HL-60 (cell line): ENCODE data around the gene MED13L.

Experiments
- DNase-seq, 2 experiments: peaks; one replicate each; pipeline ENCODE4 v3.0.0-alpha.2; 2010 to 2020; ENCODE audit warnings: low read depth in 1 of 2, low spot score in 1 of 2
- H3K27ac ChIP-seq: fragments of 250-450 bp; sonication (Bioruptor Pico); replicated peaks from 2 replicates; pipeline ENCODE4 v1.5.1; 2020; ENCODE audit warnings: mild to moderate bottlenecking, moderate library complexity
- H3K27me3 ChIP-seq: fragments of 250-450 bp; sonication (Bioruptor Pico); 2 replicates; pipeline ENCODE4 v1.5.1; 2021; ENCODE audit warnings: mild to moderate bottlenecking, moderate library complexity; ENCODE audit not compliant: insufficient read depth, poor library complexity, severe bottlenecking
- H3K4me3 ChIP-seq: replicated peaks from 2 replicates; pipeline ENCODE4 v1.5.1; 2011; ENCODE audit warnings: mild to moderate bottlenecking, control low read depth, low read length; ENCODE audit not compliant: insufficient read depth
- GABPA ChIP-seq: IDR thresholded peaks from 2 replicates; pipeline ENCODE4 v1.6.1; 2012; ENCODE audit warnings: low read depth
- POLR2AphosphoS5 ChIP-seq: IDR thresholded peaks from 2 replicates; pipeline ENCODE4 v1.6.1; 2012; ENCODE audit warnings: low read depth
- SPI1 ChIP-seq: IDR thresholded peaks from 2 replicates; pipeline ENCODE4 v1.6.1; 2012; ENCODE audit warnings: low read depth, mild to moderate bottlenecking, borderline replicate concordance
- TF ChIP-seq, protein P1 (sequence below): IDR thresholded peaks from one replicate; pipeline ENCODE4 v1.5.1; 2011; ENCODE audit warnings: low read length, control low read depth, inconsistent platforms; ENCODE audit not compliant: insufficient read depth
- TF ChIP-seq, protein P2 (sequence below): IDR thresholded peaks from 2 replicates; pipeline ENCODE4 v1.6.1; 2012; ENCODE audit warnings: low read depth; ENCODE audit not compliant: insufficient replicate concordance

MED13L gene

DNA sequence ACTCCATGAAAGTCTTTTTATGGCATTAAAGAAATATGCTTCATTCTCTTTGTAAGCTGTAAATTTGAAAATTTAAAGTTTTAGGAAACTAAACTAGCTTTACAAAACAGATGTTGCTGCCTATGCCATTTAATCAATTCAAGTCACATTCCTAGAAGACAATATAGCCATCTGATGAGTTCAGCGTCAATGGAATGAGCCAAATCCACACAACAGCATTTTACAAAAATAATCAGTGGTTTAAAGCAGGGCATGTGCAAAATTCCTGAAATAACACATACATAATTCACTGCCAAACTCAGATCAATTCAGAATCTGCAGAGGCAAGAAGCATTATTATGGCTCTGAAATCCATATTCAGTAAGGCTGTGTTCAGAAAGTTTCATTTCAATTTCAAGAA is 75.6 kb downstream of the MED13L start:
- H3K4me3 ChIP-seq = no peak overlapping the region
- no peaks in the 10 kb centered on the region for H3K27me3 ChIP-seq
- TF ChIP-seq, protein P1, sequence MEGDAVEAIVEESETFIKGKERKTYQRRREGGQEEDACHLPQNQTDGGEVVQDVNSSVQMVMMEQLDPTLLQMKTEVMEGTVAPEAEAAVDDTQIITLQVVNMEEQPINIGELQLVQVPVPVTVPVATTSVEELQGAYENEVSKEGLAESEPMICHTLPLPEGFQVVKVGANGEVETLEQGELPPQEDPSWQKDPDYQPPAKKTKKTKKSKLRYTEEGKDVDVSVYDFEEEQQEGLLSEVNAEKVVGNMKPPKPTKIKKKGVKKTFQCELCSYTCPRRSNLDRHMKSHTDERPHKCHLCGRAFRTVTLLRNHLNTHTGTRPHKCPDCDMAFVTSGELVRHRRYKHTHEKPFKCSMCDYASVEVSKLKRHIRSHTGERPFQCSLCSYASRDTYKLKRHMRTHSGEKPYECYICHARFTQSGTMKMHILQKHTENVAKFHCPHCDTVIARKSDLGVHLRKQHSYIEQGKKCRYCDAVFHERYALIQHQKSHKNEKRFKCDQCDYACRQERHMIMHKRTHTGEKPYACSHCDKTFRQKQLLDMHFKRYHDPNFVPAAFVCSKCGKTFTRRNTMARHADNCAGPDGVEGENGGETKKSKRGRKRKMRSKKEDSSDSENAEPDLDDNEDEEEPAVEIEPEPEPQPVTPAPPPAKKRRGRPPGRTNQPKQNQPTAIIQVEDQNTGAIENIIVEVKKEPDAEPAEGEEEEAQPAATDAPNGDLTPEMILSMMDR = no peak
- TF ChIP-seq, protein P2, sequence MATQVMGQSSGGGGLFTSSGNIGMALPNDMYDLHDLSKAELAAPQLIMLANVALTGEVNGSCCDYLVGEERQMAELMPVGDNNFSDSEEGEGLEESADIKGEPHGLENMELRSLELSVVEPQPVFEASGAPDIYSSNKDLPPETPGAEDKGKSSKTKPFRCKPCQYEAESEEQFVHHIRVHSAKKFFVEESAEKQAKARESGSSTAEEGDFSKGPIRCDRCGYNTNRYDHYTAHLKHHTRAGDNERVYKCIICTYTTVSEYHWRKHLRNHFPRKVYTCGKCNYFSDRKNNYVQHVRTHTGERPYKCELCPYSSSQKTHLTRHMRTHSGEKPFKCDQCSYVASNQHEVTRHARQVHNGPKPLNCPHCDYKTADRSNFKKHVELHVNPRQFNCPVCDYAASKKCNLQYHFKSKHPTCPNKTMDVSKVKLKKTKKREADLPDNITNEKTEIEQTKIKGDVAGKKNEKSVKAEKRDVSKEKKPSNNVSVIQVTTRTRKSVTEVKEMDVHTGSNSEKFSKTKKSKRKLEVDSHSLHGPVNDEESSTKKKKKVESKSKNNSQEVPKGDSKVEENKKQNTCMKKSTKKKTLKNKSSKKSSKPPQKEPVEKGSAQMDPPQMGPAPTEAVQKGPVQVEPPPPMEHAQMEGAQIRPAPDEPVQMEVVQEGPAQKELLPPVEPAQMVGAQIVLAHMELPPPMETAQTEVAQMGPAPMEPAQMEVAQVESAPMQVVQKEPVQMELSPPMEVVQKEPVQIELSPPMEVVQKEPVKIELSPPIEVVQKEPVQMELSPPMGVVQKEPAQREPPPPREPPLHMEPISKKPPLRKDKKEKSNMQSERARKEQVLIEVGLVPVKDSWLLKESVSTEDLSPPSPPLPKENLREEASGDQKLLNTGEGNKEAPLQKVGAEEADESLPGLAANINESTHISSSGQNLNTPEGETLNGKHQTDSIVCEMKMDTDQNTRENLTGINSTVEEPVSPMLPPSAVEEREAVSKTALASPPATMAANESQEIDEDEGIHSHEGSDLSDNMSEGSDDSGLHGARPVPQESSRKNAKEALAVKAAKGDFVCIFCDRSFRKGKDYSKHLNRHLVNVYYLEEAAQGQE = no peak
- no peak for TF ChIP-seq POLR2AphosphoS5
- H3K27ac ChIP-seq = no peak overlapping the region
- no peak for DNase-seq

DNA sequence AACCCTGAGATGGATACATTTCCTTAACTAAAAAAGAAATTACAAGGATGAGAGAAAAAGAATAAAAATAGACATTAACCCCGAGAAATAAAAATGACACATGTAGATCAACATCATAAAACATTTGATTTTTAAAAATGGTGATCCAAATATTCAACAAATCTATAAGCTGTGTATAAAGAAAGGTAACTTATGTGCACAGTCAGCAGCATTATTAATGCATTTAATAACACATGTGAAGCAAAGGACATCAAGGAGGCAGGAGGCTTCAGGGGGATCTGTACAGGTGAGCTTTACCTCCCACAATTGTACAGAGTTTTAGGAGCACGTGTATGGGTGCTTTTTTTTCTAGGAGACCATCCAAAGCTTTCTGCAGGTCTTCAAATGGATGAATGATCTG is 76.1 kb downstream of the MED13L start:
- no peak for DNase-seq
- Histone ChIP-seq H3K27ac (no peak overlapping the region), H3K4me3 (no peak overlapping the region), H3K27me3 (no peaks in the 10 kb centered on the region)
- TF ChIP-seq POLR2AphosphoS5 = no peak
- TF ChIP-seq GABPA = no peak
- TF ChIP-seq, protein P2 = no peak
- TF ChIP-seq, protein P1 = no peak
- no peak for TF ChIP-seq SPI1

DNA sequence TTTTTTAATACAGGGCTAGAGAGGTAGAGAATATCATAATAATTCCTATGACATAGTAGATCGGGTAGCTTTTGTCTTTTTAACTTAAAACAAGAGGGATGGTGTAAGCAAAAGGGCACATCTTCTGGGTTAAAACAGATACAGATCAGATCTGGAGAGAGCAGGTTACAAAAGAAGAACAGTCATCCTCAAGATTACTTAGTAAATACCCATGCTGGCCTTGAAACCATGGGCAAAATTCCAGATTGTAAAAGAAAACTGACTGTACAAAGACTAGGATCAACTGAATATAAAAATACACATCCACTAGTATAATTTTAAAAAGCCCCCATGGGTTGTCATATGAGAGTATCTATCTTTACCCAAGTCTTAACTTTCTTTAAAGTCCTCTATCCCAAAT is 76.7 kb downstream of the MED13L start:
- Histone ChIP-seq H3K4me3 (no peak overlapping the region), H3K27me3 (no peaks in the 10 kb centered on the region), H3K27ac (no peak overlapping the region)
- no peak for TF ChIP-seq SPI1
- TF ChIP-seq POLR2AphosphoS5 = no peak
- TF ChIP-seq, protein P2 = no peak
- no peak for TF ChIP-seq GABPA
- TF ChIP-seq, protein P1 = no peak
- DNase-seq = no peak
